Mucosa of rectum (tissue), 2 donors: ENCODE results near the gene MTUS2.

Source experiments
- H3K27ac ChIP-seq, 2 donors: one replicate each; pipeline ENCODE4 v1.7.0; 2013; ENCODE audit warnings: inconsistent platforms in 2 of 2, low read depth in 2 of 2, low read length in 2 of 2
- H3K27me3 ChIP-seq, 2 donors: one replicate each; pipeline ENCODE4 v1.7.0; 2013; ENCODE audit warnings: low read length in 2 of 2; ENCODE audit not compliant: control insufficient read depth in 2 of 2, insufficient read depth in 2 of 2
- H3K36me3 ChIP-seq, 2 donors: one replicate each; pipeline ENCODE4 v1.7.0; 2013; ENCODE audit warnings: low read length in 2 of 2; ENCODE audit not compliant: control insufficient read depth in 2 of 2, insufficient read depth in 2 of 2
- H3K4me1 ChIP-seq, 2 donors: one replicate each; pipeline ENCODE4 v1.7.0; 2013; ENCODE audit warnings: low read length in 2 of 2, mild to moderate bottlenecking in 1 of 2; ENCODE audit not compliant: control insufficient read depth in 2 of 2, insufficient read depth in 2 of 2
- H3K4me3 ChIP-seq, 2 donors: one replicate each; pipeline ENCODE4 v1.7.0; 2013; ENCODE audit warnings: low read length in 2 of 2
- H3K9ac ChIP-seq, 2 donors: one replicate each; pipeline ENCODE4 v1.7.0; 2013; ENCODE audit warnings: low read length in 2 of 2, low read depth in 1 of 2, mild to moderate bottlenecking in 1 of 2
- H3K9me3 ChIP-seq, 2 donors: one replicate each; pipeline ENCODE4 v1.7.0; 2013; ENCODE audit warnings: low read length in 2 of 2; ENCODE audit not compliant: control insufficient read depth in 2 of 2
- donor health status: healthy.
- donor health status: Normal muscosa, but diverticular disease.

Gene MTUS2

DNA sequence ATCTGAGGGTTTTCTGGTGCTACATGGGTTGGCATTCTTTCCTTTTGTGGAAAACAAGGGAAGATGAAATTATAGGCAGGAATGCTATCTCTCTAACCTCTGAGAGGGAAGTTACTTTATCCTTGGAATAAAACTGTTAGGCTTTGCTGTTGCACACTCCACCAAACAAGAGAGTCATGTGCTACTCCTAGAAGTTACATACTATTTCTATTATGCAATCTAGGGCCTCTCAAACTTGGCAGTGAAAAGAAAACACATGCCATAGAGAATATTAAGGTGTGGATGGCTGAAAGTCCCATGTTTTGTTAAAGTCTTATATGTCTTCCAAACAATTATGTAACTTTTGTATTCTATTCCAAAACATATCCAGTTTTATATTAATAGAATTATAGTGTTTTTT, 407.4 kb downstream of the MTUS2 start:
- H3K9me3 ChIP-seq: peaks cover 3 to 12% of the 10 kb centered on the region in 2 donors

GRCh38 chr13:29230299-29230845, 410.2 kb downstream of the MTUS2 start:
- H3K9me3 ChIP-seq: no peaks in the 10 kb centered on the region
- H3K4me1 ChIP-seq: no peaks in the 10 kb centered on the region
- no peaks in the 10 kb centered on the region for H3K36me3 ChIP-seq
- no peak overlapping the region for H3K27ac ChIP-seq
- H3K9ac ChIP-seq: no peak overlapping the region
- H3K27me3 ChIP-seq: no peaks in the 10 kb centered on the region
- no peak overlapping the region for H3K4me3 ChIP-seq

More for the DNA sequence above, 407.4 kb downstream of the MTUS2 start:
- Histone ChIP-seq H3K9ac (no peak overlapping the region), H3K36me3 (no peaks in the 10 kb centered on the region), H3K4me3 (no peak overlapping the region), H3K27ac (no peak overlapping the region), H3K27me3 (no peaks in the 10 kb centered on the region), H3K4me1 (no peaks in the 10 kb centered on the region)

GRCh38 chr13:29239653-29240525, 419.8 kb downstream of the MTUS2 start:
- Histone ChIP-seq H3K9me3 (peaks cover 0 to 2% of the 10 kb centered on the region in 2 donors), H3K4me3 (no peak overlapping the region), H3K27me3 (no peaks in the 10 kb centered on the region), H3K4me1 (no peaks in the 10 kb centered on the region), H3K9ac (no peak overlapping the region), H3K36me3 (no peaks in the 10 kb centered on the region), H3K27ac (no peak overlapping the region)

GRCh38 chr13:29254626-29255370, 434.7 kb downstream of the MTUS2 start:
- Histone ChIP-seq H3K4me1 (no peaks in the 10 kb centered on the region), H3K9ac (no peak overlapping the region), H3K36me3 (no peaks in the 10 kb centered on the region), H3K4me3 (no peak overlapping the region), H3K9me3 (no peaks in the 10 kb centered on the region), H3K27me3 (no peaks in the 10 kb centered on the region), H3K27ac (no peak overlapping the region)

GRCh38 chr13:29255567-29255966, 435.4 kb downstream of the MTUS2 start:
- Histone ChIP-seq H3K27ac (no peak overlapping the region), H3K9ac (no peak overlapping the region), H3K4me3 (no peak overlapping the region), H3K4me1 (no peaks in the 10 kb centered on the region), H3K9me3 (no peaks in the 10 kb centered on the region), H3K27me3 (no peaks in the 10 kb centered on the region), H3K36me3 (no peaks in the 10 kb centered on the region)

GRCh38 chr13:29260684-29261083, 440.5 kb downstream of the MTUS2 start:
- Histone ChIP-seq H3K9ac (no peak overlapping the region), H3K4me1 (no peaks in the 10 kb centered on the region), H3K9me3 (no peaks in the 10 kb centered on the region), H3K36me3 (no peaks in the 10 kb centered on the region), H3K27me3 (no peaks in the 10 kb centered on the region), H3K4me3 (no peak overlapping the region), H3K27ac (no peak overlapping the region)

DNA sequence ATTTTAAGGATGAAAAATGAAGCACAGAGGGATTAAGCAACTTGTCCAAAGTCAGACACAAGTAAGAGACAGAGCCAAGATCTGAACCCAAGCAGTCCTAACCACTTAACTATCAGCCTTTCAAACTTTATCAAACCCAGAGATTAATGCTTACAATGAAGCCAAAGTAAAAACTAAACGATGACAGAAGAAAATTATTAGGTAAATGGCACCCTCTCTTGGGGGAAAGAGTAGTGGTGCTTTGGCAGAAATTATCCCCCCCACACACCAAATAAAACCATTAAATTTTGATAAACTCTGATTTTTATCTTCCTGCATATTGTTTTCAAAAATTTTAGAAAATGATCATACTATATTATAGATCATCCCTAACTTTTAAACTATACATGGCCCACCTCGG, 446.1 kb downstream of the MTUS2 start:
- Histone ChIP-seq H3K4me1 (no peaks in the 10 kb centered on the region), H3K36me3 (no peaks in the 10 kb centered on the region), H3K27ac (no peak overlapping the region), H3K4me3 (no peak overlapping the region), H3K9ac (no peak overlapping the region), H3K27me3 (no peaks in the 10 kb centered on the region), H3K9me3 (no peaks in the 10 kb centered on the region)

GRCh38 chr13:29266756-29267733, 446.9 kb downstream of the MTUS2 start:
- Histone ChIP-seq H3K27ac (no peak overlapping the region), H3K4me3 (no peak overlapping the region), H3K4me1 (no peaks in the 10 kb centered on the region), H3K9ac (no peak overlapping the region), H3K9me3 (no peaks in the 10 kb centered on the region), H3K27me3 (no peaks in the 10 kb centered on the region), H3K36me3 (no peaks in the 10 kb centered on the region)

- no peaks in the 10 kb centered on the region for H3K9me3 ChIP-seq
- H3K4me1 ChIP-seq: no peaks in the 10 kb centered on the region
- no peaks in the 10 kb centered on the region for H3K36me3 ChIP-seq
- H3K9ac ChIP-seq: no peak overlapping the region
- H3K27me3 ChIP-seq: no peaks in the 10 kb centered on the region
- no peak overlapping the region for H3K27ac ChIP-seq
- no peak overlapping the region for H3K4me3 ChIP-seq
These were observed 450.3 kb downstream of the MTUS2 start for GRCh38 chr13:29270271-29270985.
